HG03175 (cell line): ENCODE data around the gene CLN3.
A peak's percentile ranks its signal among the peaks of the same experiment; 100 is the strongest.
"Not testable (repeated sequence)": the region's sequence is repeated elsewhere in the genome, so short reads cannot be mapped to it uniquely, and the experiment has no call there.

Experiments
- ATAC-seq: cut with Tn5 transposase; IDR thresholded peaks from one replicate; pipeline ENCODE4 v1.9.1; 2021; ENCODE audit warnings: mild to moderate bottlenecking, moderate library complexity; ENCODE audit not compliant: unreplicated experiment

The CLN3 gene

GRCh38 chr16:28495098-28495793, 3.4 kb upstream of the CLN3 start:
- ATAC-seq = no peak

GRCh38 chr16:28494121-28494851, 2.4 kb upstream of the CLN3 start, which contains the start of gene APOBR:
APOBR (plus strand) TSS chr16:28494643; CDS start chr16:28494682, 39 bp downstream.
- ATAC-seq = peak; percentile 39

GRCh38 chr16:28492511-28492910, 637 bp upstream of the CLN3 start:
- no peak for ATAC-seq

GRCh38 chr16:28491230-28491969, 474 bp downstream of the CLN3 start:
- no peak for ATAC-seq

- no peak for ATAC-seq
Measured at GRCh38 chr16:28486266-28486665, 5.6 kb downstream of the CLN3 start.

GRCh38 chr16:28483361-28483760, 8.5 kb downstream of the CLN3 start:
- ATAC-seq = not testable (repeated sequence)

- no peak for ATAC-seq
Measured at GRCh38 chr16:28482026-28482425, 9.8 kb downstream of the CLN3 start.

GRCh38 chr16:28478506-28479180, 13.2 kb downstream of the CLN3 start:
- no peak for ATAC-seq

GRCh38 chr16:28477311-28477920, 14.5 kb downstream of the CLN3 start:
- no peak for ATAC-seq

- no peak for ATAC-seq
Measured at GRCh38 chr16:28475221-28475620, 16.7 kb downstream of the CLN3 start.

GRCh38 chr16:28473714-28474265, 18.1 kb downstream of the CLN3 start:
- no peak for ATAC-seq

GRCh38 chr16:28447081-28447480, 44.8 kb downstream of the CLN3 start:
- not testable (repeated sequence) for ATAC-seq

- ATAC-seq = not testable (repeated sequence)
Measured at GRCh38 chr16:28446388-28446787, 45.5 kb downstream of the CLN3 start.

GRCh38 chr16:28443943-28444342, 47.9 kb downstream of the CLN3 start:
- not testable (repeated sequence) for ATAC-seq

GRCh38 chr16:28438899-28439298, 53.0 kb downstream of the CLN3 start:
- not testable (repeated sequence) for ATAC-seq

- not testable (repeated sequence) for ATAC-seq
Measured at GRCh38 chr16:28435340-28435739, 56.5 kb downstream of the CLN3 start.
